ENCODE measurements around the gene MOB3C. TPM values are rescaled to one million over a fixed set of nuclear protein-coding genes. Genes with fewer than 3 reads are reported as not detected.
A peak's percentile ranks its signal among the peaks of the same experiment; 100 is the strongest.
"Not testable (repeated sequence)": the region's sequence is repeated elsewhere in the genome, so short reads cannot be mapped to it uniquely, and the experiment has no call there.

Gene MOB3C
- 9.4 and 9.6 TPM in 2 replicates for total RNA-seq
- long read RNA-seq, full-length matches to known transcripts, result 32 of 34 reads
- long read RNA-seq, partial matches to known transcripts, result 1 of 34 reads
- long read RNA-seq, other reads (novel, unspliced or antisense), result 1 of 34 reads

- no peak for TF ChIP-seq CTCF (IDR thresholded peaks at IDR 0.05)
- H3K4me3 Mint-ChIP-seq (ENCODE audit: unreplicated experiment), result peak within 1 kb of the TSS; percentile 89
Observed at GRCh38 chr1:46616277-46617107, at the start of gene MOB3C. MOB3C (minus strand) TSS chr1:46616811; CDS start chr1:46613321, 3,490 bp downstream.

GRCh38 chr1:46665983-46666382 lies 49.4 kb upstream of the MOB3C start:
- no peak for TF ChIP-seq CTCF (IDR thresholded peaks at IDR 0.05)
- Mint-ChIP-seq H3K4me3 (ENCODE audit: unreplicated experiment) (no peak overlapping the region), H3K4me1 (ENCODE audit: unreplicated experiment) (peaks cover 12% of the 10 kb centered on the region), H3K36me3 (ENCODE audit: unreplicated experiment) (peaks cover 11% of the 10 kb centered on the region), H3K27ac (ENCODE audit: unreplicated experiment) (no peak overlapping the region), H3K9me3 (ENCODE audit: unreplicated experiment) (no peaks in the 10 kb centered on the region), H3K27me3 (ENCODE audit: unreplicated experiment) (no peaks in the 10 kb centered on the region)
- DNase-seq (ENCODE audit: extremely low spot score, unreplicated experiment), result no peak

More at GRCh38 chr1:46616277-46617107, at the start of gene MOB3C:
- Mint-ChIP-seq H3K27ac (ENCODE audit: unreplicated experiment) (peak within 1 kb of the TSS; percentile 95), H3K27me3 (ENCODE audit: unreplicated experiment) (no peaks in the 10 kb centered on the region), H3K4me1 (ENCODE audit: unreplicated experiment) (peaks cover 60% of the 10 kb centered on the region), H3K36me3 (ENCODE audit: unreplicated experiment) (no peaks in the 10 kb centered on the region), H3K9me3 (ENCODE audit: unreplicated experiment) (no peaks in the 10 kb centered on the region)
- DNase-seq (ENCODE audit: extremely low spot score, unreplicated experiment), result peak; percentile 88

- H3K4me1 Mint-ChIP-seq (ENCODE audit: unreplicated experiment), result peaks cover 12% of the 10 kb centered on the region
- not testable (repeated sequence) for H3K4me3 Mint-ChIP-seq (ENCODE audit: unreplicated experiment); H3K27me3 Mint-ChIP-seq (ENCODE audit: unreplicated experiment); H3K27ac Mint-ChIP-seq (ENCODE audit: unreplicated experiment); H3K9me3 Mint-ChIP-seq (ENCODE audit: unreplicated experiment); DNase-seq (ENCODE audit: extremely low spot score, unreplicated experiment)
- H3K36me3 Mint-ChIP-seq (ENCODE audit: unreplicated experiment), result peaks cover 15% of the 10 kb centered on the region
Observed at GRCh38 chr1:46662919-46663318, 46.3 kb upstream of the MOB3C start.

GRCh38 chr1:46660116-46660515 lies 43.5 kb upstream of the MOB3C start:
- not testable (repeated sequence) for H3K27ac Mint-ChIP-seq (ENCODE audit: unreplicated experiment); H3K27me3 Mint-ChIP-seq (ENCODE audit: unreplicated experiment); DNase-seq (ENCODE audit: extremely low spot score, unreplicated experiment); H3K9me3 Mint-ChIP-seq (ENCODE audit: unreplicated experiment); H3K4me1 Mint-ChIP-seq (ENCODE audit: unreplicated experiment); H3K4me3 Mint-ChIP-seq (ENCODE audit: unreplicated experiment)
- peaks cover 30% of the 10 kb centered on the region for H3K36me3 Mint-ChIP-seq (ENCODE audit: unreplicated experiment)

GRCh38 chr1:46659307-46659870 lies 42.8 kb upstream of the MOB3C start:
- Mint-ChIP-seq H3K27me3 (ENCODE audit: unreplicated experiment) (no peaks in the 10 kb centered on the region), H3K4me1 (ENCODE audit: unreplicated experiment) (no peaks in the 10 kb centered on the region), H3K36me3 (ENCODE audit: unreplicated experiment) (peaks cover 30% of the 10 kb centered on the region), H3K9me3 (ENCODE audit: unreplicated experiment) (no peaks in the 10 kb centered on the region), H3K27ac (ENCODE audit: unreplicated experiment) (no peak overlapping the region), H3K4me3 (ENCODE audit: unreplicated experiment) (no peak overlapping the region)
- no peak for DNase-seq (ENCODE audit: extremely low spot score, unreplicated experiment)
- no peak for TF ChIP-seq CTCF (IDR thresholded peaks at IDR 0.05)

- peaks cover 33% of the 10 kb centered on the region for H3K36me3 Mint-ChIP-seq (ENCODE audit: unreplicated experiment)
- TF ChIP-seq CTCF (IDR thresholded peaks at IDR 0.05), result no peak
- H3K27me3 Mint-ChIP-seq (ENCODE audit: unreplicated experiment), result no peaks in the 10 kb centered on the region
- no peak overlapping the region for H3K4me3 Mint-ChIP-seq (ENCODE audit: unreplicated experiment)
- H3K4me1 Mint-ChIP-seq (ENCODE audit: unreplicated experiment), result peaks cover 3% of the 10 kb centered on the region
- H3K9me3 Mint-ChIP-seq (ENCODE audit: unreplicated experiment), result no peaks in the 10 kb centered on the region
- no peak for DNase-seq (ENCODE audit: extremely low spot score, unreplicated experiment)
- H3K27ac Mint-ChIP-seq (ENCODE audit: unreplicated experiment), result no peak overlapping the region
Observed at GRCh38 chr1:46657775-46658174, 41.2 kb upstream of the MOB3C start.
